ENCODE results near the gene MFSD6L.
A peak's percentile ranks its signal among the peaks of the same experiment; 100 is the strongest.

Gene MFSD6L

GRCh38 chr17:8791910-8792270 lies 7.3 kb downstream of the MFSD6L start:
- TF ChIP-seq CTCF (IDR thresholded peaks at IDR 0.05; ENCODE audit: insufficient read depth, low read depth, low read length, missing control alignments) = no peak
- no peak overlapping the region for H3K4me3 ChIP-seq (ENCODE audit: low read depth, low read length)
- peak; percentile 17 for DNase-seq (ENCODE audit: low read depth)

DNA sequence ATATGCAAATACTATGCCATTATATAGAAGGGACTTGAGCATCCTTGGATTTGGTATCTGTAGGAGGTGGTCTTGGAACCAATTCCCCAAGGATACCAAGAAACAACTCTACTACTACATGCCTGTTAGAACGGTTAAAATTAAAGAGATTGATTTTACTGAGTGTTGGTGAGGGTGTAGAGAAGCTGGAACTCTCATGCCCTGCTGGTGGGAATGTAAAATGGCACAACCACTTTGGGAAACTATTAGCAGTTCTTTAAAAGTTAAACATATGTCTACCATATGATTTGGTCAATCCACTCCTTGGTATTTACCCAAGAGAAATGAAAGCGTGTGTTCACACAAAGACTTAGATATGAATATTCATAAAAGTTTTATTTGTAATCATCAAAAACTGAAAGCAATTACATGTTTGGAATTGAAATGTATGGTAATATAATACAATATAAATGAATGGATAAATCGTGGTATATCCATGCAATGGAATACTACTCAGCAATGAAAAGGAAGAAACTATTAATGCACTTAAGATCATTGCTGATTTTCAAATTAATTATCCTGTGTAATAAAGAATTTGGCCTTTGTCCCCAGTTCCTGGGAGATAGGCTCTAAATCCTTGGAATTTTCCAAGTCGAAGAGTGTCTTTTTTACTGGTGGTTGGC lies 7.8 kb downstream of the MFSD6L start:
- no peak for TF ChIP-seq CTCF (IDR thresholded peaks at IDR 0.05; ENCODE audit: insufficient read depth, low read depth, low read length, missing control alignments)
- no peak for DNase-seq (ENCODE audit: low read depth)

GRCh38 chr17:8789743-8790142 lies 9.4 kb downstream of the MFSD6L start:
- H3K4me3 ChIP-seq (ENCODE audit: low read depth, low read length) = no peak overlapping the region
- no peak for TF ChIP-seq CTCF (IDR thresholded peaks at IDR 0.05; ENCODE audit: insufficient read depth, low read depth, low read length, missing control alignments)

More for the DNA sequence above, 7.8 kb downstream of the MFSD6L start:
- no peak overlapping the region for H3K4me3 ChIP-seq (ENCODE audit: low read depth, low read length)

DNA sequence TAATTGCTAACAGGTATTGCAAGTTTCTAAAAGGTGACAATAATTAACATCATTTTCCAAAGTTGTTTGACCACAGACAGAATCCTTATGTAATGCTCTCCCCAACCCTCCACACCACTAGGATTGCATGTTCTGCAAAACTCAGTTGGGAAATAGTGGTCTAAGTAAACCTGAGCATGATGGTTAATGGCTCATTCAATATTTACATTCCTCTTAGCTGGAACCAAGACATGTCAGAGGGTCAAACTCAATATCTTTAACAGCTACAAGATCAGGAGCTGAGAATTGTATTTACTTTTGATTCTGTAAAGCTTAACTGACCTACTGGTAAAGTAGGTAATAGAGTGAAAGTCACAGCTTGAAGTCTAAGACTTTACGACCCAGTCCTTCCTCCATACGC lies 10.2 kb downstream of the MFSD6L start:
- H3K4me3 ChIP-seq (ENCODE audit: low read depth, low read length) = no peak overlapping the region
- DNase-seq (ENCODE audit: low read depth) = no peak
- no peak for TF ChIP-seq CTCF (IDR thresholded peaks at IDR 0.05; ENCODE audit: insufficient read depth, low read depth, low read length, missing control alignments)

More at GRCh38 chr17:8789743-8790142, 9.4 kb downstream of the MFSD6L start:
- DNase-seq (ENCODE audit: low read depth) = no peak

DNA sequence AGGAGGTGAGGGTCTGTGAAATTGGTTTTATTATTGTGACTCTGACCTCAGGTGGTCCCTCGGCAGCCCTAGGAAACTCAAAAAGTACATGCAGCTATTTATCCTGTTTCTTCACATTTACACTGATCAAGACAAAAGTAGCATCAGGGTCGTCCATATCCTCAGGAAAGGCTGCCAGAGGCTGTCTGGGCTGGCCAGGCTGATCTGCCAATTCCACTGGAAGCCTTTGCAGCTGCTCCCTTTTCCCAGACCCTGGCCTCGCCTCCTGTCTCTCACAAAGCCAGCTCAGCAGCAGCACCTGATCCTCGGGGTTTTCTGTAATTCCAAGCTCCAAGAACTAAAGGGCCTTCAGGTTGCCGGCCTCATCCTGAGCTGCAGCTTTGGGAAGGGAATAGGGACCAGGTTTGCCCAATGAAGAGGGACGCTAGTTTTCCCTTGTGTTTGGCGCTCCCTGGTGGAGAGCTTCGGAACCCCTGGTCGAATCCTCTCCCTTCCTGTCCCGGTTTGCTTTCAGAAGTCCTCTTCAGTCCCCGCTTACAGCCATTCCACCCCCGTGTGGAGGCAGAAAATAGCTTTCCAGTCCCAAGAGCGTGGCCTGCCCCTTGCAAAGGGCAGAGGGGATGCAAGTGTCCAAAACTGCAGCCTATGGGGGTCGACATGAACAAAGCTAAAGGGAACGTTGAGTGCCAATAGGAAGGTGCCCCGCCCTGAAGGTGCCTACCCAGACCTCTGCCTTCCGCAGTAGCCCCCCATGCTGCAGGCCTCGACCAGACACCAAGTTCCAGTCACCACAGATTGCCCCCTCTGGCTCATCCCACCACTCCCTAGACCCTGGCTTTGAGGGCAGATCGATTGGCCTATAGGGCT lies 13.4 kb downstream of the MFSD6L start:
- DNase-seq (ENCODE audit: low read depth) = peak; percentile 62
- TF ChIP-seq CTCF (IDR thresholded peaks at IDR 0.05; ENCODE audit: insufficient read depth, low read depth, low read length, missing control alignments) = peak; percentile 89
- H3K4me3 ChIP-seq (ENCODE audit: low read depth, low read length) = no peak overlapping the region

DNA sequence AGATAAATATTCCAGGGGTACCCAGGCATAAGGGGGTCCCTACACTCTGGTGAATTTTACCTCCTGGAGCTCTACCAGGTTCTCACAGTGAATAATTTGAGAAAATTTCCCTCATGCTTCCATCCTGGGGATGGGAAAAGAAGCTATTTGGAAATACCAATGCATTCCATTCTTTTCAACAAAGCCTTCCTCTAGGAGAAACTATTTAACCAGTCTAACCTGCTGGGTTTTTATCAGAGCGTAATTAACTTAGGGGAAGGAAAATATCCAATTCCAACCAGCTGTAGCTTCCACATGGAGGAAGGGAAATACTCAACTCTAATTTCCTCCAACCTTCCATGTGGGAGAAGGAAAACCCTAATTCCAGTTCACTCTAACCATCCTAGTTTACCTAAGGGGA lies 17.0 kb downstream of the MFSD6L start:
- TF ChIP-seq CTCF (IDR thresholded peaks at IDR 0.05; ENCODE audit: insufficient read depth, low read depth, low read length, missing control alignments) = no peak
- DNase-seq (ENCODE audit: low read depth) = no peak
- no peak overlapping the region for H3K4me3 ChIP-seq (ENCODE audit: low read depth, low read length)

Data from GM12865 (cell line).